Measurements from ENCODE around the gene RNU1-3. TPM values are rescaled to one million over a fixed set of nuclear protein-coding genes. Genes with fewer than 3 reads are reported as not detected.
A peak's percentile ranks its signal among the peaks of the same experiment; 100 is the strongest.
"Not testable (repeated sequence)": the region's sequence is repeated elsewhere in the genome, so short reads cannot be mapped to it uniquely, and the experiment has no call there.

Gene RNU1-3
- total and polyA plus RNA-seq, 9 of the 15 experiments (the other 6 are each of a cell fraction or from before 2014, with no cell fraction given): under 0.01 to 32,823 (median 2,538) TPM; not detected in 4

DNA sequence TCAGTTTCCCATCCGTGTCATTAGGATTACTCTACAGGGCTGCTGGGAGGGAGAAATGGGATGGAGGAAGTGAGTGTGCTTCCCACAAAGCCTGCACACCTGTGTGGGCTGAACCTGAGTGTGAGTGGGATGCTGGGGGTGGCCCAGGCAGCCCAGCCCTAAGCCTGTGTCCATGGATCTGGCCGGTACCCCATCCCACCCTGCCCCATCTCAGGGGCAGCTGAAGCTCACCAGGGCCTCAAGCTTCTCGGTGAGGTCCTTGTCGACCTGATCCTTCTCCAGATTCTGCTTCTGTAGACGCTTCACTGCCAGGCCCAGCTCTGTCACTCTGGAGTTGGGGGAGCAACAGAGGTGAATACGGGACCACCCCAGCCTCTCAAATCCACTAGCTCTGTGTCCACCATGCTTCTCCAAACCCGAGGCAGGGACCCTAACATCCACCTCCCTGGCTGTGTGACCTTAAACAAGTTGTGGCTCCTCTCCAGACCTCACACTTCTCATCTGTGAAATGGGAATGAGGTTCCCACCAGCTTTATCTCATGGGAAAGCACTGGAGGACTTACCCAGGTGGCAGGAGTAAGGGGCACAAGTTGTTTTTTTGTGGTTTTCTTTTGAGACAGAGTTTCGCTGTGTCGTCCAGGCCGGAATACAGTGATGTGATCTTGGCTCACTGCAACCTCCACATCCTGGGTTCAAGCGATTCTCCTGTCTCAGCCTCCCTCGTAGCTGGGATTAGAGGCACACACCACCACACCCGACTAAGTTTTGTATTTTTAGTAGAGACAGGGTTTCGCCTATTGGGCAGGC, 34.5 kb downstream of the RNU1-3 start:
- H4K20me1 ChIP-seq (replicated peaks; ENCODE audit: control insufficient read depth, insufficient read depth, low read length); in situ Hi-C loops (cut with MboI); BruUV-seq (replicated peaks); H3K27me3 ChIP-seq (ENCODE audit: control insufficient read depth in 2 of 2, insufficient read depth in 2 of 2, low read length in 2 of 2); FAIRE-seq; H3K4me2 ChIP-seq (ENCODE audit: insufficient read depth, low read length); H3K9me3 ChIP-seq (replicated peaks; ENCODE audit: control insufficient read depth, insufficient read depth, low read depth, low read length); H2AFZ ChIP-seq (ENCODE audit: low read depth, low read length); ATAC-seq; H3K4me3 ChIP-seq; H3K9me1 ChIP-seq (ENCODE audit: control insufficient read depth, insufficient read depth, low read length); CTCF ChIA-PET (ENCODE audit: low intra/inter-chr PET ratio); intact Hi-C loops (cut with micrococcal nuclease); H3K27ac ChIP-seq (ENCODE audit: extremely low read depth, low read depth, low read length): not testable (repeated sequence)
- TF ChIP-seq, protein P1, sequence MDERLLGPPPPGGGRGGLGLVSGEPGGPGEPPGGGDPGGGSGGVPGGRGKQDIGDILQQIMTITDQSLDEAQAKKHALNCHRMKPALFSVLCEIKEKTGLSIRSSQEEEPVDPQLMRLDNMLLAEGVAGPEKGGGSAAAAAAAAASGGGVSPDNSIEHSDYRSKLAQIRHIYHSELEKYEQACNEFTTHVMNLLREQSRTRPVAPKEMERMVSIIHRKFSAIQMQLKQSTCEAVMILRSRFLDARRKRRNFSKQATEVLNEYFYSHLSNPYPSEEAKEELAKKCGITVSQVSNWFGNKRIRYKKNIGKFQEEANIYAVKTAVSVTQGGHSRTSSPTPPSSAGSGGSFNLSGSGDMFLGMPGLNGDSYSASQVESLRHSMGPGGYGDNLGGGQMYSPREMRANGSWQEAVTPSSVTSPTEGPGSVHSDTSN (CRISPR knock-in tag; IDR thresholded peaks at IDR 0.05; ENCODE audit: low read depth): peak; percentile 10; the same call in 1 of the 2 replicates
- TF ChIP-seq, protein P1 (tag; conservative IDR thresholded peaks at IDR 0.05; ENCODE audit: low read depth): not testable (repeated sequence)
- TF ChIP-seq, protein P2, sequence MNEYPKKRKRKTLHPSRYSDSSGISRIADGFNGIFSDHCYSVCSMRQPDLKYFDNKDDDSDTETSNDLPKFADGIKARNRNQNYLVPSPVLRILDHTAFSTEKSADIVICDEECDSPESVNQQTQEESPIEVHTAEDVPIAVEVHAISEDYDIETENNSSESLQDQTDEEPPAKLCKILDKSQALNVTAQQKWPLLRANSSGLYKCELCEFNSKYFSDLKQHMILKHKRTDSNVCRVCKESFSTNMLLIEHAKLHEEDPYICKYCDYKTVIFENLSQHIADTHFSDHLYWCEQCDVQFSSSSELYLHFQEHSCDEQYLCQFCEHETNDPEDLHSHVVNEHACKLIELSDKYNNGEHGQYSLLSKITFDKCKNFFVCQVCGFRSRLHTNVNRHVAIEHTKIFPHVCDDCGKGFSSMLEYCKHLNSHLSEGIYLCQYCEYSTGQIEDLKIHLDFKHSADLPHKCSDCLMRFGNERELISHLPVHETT (CRISPR knock-in tag; conservative IDR thresholded peaks at IDR 0.05 in 1 of 2, IDR thresholded peaks at IDR 0.05 in 1 of 2): 0 out of 4 replicates have a peak, but pooled peaks of 1 of the 2 experiments have one; percentile 4
- TF ChIP-seq ZNF583 (CRISPR knock-in tag; IDR thresholded peaks at IDR 0.05): 0 out of 2 replicates have a peak, but pooled peaks have one; percentile 15
- TF ChIP-seq CBFB (CRISPR knock-in tag; IDR thresholded peaks at IDR 0.05): 0 out of 2 replicates have a peak, but pooled peaks have one; percentile 36
- 0 out of 2 replicates have a peak, but pooled peaks have one; percentile 12 for TF ChIP-seq ZNF695 (CRISPR knock-in tag; IDR thresholded peaks at IDR 0.05)
- peak; percentile 8 for TF ChIP-seq RBFOX2 (IDR thresholded peaks at IDR 0.05; ENCODE audit: low read depth, low read length)
- TF ChIP-seq ZNF165 (CRISPR knock-in tag; IDR thresholded peaks at IDR 0.05; ENCODE audit: borderline replicate concordance): 0 out of 2 replicates have a peak, but pooled peaks have one; percentile 21
- 0 out of 2 replicates have a peak, but pooled peaks have one; percentile 51 for TF ChIP-seq ZNF586 (CRISPR knock-in tag; conservative IDR thresholded peaks at IDR 0.05)
- 0 out of 2 replicates have a peak, but pooled peaks have one; percentile 70 for TF ChIP-seq PRMT5 (CRISPR knock-in tag; IDR thresholded peaks at IDR 0.05)
- TF ChIP-seq SPI1 (IDR thresholded peaks at IDR 0.05; ENCODE audit: borderline replicate concordance, low read depth, low read length): 0 out of 2 replicates have a peak, but pooled peaks have one; percentile 24
- peak in 1 of 2 experiments; percentile 39; a peak in 1 of 4 replicates for TF ChIP-seq SRF (CRISPR knock-in tag; IDR thresholded peaks at IDR 0.05)
- TF ChIP-seq SP2 (IDR thresholded peaks at IDR 0.05; ENCODE audit: extremely low read depth, low read depth, low read length, poor library complexity, severe bottlenecking): peak; percentile 9
- TF ChIP-seq SIX5 (IDR thresholded peaks at IDR 0.05; ENCODE audit: borderline replicate concordance in 1 of 2, insufficient read depth in 1 of 2, low read depth in 1 of 2, low read length in 2 of 2): 0 out of 4 replicates have a peak, but pooled peaks of 1 of the 2 experiments have one; percentile 1
- Histone ChIP-seq H3K79me2 (ENCODE audit: control insufficient read depth, insufficient read depth, low read length) (peaks cover 25% of the 10 kb centered on the region), H3K36me3 (ENCODE audit: control insufficient read depth, insufficient read depth, low read length) (peaks cover 80% of the 10 kb centered on the region), H3K9ac (ENCODE audit: insufficient read depth in 1 of 2, low read depth in 2 of 2, low read length in 2 of 2) (peak overlapping the region in 1 of 2 experiments; percentile 77; a peak in 1 of 4 replicates), H3K4me1 (replicated peaks in 1 of 2; ENCODE audit: control insufficient read depth in 2 of 2, insufficient read depth in 2 of 2, low read length in 2 of 2) (peaks cover 0 to 22% of the 10 kb centered on the region in 2 experiments; a peak in 1 of 5 replicates)
- POLR2A ChIA-PET: interaction anchor here (0.6 to 5.8 kb wide), 10 partner anchors 8 to 620 kb away, joined by 3 to 37 read pairs (median 7); partner anchors contain the start of gene NBPF1
- 85% methylated on average over 14 of the region's 14 CpGs for WGBS (ENCODE audit: insufficient coverage, low coverage, missing lambda C conversion rate)
- DNase-seq (ENCODE audit: extremely low read depth in 1 of 4, low spot score in 3 of 4): peak in 1 of 4 experiments; percentile 25
